Mesendoderm (in vitro differentiated cells): ENCODE results near the gene SLC15A2.
"Not testable (repeated sequence)": the region's sequence is repeated elsewhere in the genome, so short reads cannot be mapped to it uniquely, and the experiment has no call there.

Experiments used
- DNase-seq: peaks from one replicate; pipeline ENCODE4 v3.0.0; 2013
- H2AK5ac ChIP-seq: 2 replicates; pipeline ENCODE4 v1.6.1; 2013; ENCODE audit warnings: low read length, inconsistent platforms
- H2BK120ac ChIP-seq: 2 replicates; pipeline ENCODE4 v1.6.1; 2013; ENCODE audit warnings: low read depth, mild to moderate bottlenecking, low read length, moderate library complexity, mixed read lengths
- H2BK15ac ChIP-seq: replicated peaks from 2 replicates; pipeline ENCODE4 v1.6.1; 2013; ENCODE audit warnings: low read depth, mild to moderate bottlenecking, moderate library complexity
- H2BK5ac ChIP-seq: 2 replicates; pipeline ENCODE4 v1.6.1; 2013; ENCODE audit warnings: low read length, inconsistent platforms
- H3K18ac ChIP-seq: 2 replicates; pipeline ENCODE4 v1.6.1; 2013; ENCODE audit warnings: mild to moderate bottlenecking, low read length, mixed read lengths
- H3K23ac ChIP-seq: one replicate; pipeline ENCODE4 v1.6.1; 2013; ENCODE audit warnings: low read length
- H3K27ac ChIP-seq: 2 replicates; pipeline ENCODE4 v1.5.1; 2013; ENCODE audit warnings: low read depth, mild to moderate bottlenecking, inconsistent platforms, low read length, moderate library complexity
- H3K27me3 ChIP-seq: 2 replicates; pipeline ENCODE4 v1.6.1; 2013; ENCODE audit warnings: low read length, control low read depth, mild to moderate bottlenecking, inconsistent platforms; ENCODE audit not compliant: insufficient read depth, poor library complexity
- H3K36me3 ChIP-seq: 2 replicates; pipeline ENCODE4 v1.6.1; 2013; ENCODE audit warnings: low read length, inconsistent platforms; ENCODE audit not compliant: control insufficient read depth, insufficient read depth
- H3K4ac ChIP-seq: one replicate; pipeline ENCODE4 v1.6.1; 2013; ENCODE audit warnings: low read depth, mild to moderate bottlenecking, low read length, moderate library complexity
- H3K4me1 ChIP-seq: 2 replicates; pipeline ENCODE4 v1.6.1; 2013; ENCODE audit warnings: low read depth, low read length, inconsistent platforms; ENCODE audit not compliant: control insufficient read depth
- H3K4me2 ChIP-seq: 2 replicates; pipeline ENCODE4 v1.6.1; 2013; ENCODE audit warnings: low read length
- H3K4me3 ChIP-seq: 2 replicates; pipeline ENCODE4 v1.5.1; 2013; ENCODE audit warnings: mild to moderate bottlenecking, low read length
- H3K56ac ChIP-seq: one replicate; pipeline ENCODE4 v1.6.1; 2013; ENCODE audit warnings: low read length
- H3K79me1 ChIP-seq: 2 replicates; pipeline ENCODE4 v1.6.1; 2013; ENCODE audit warnings: low read length, inconsistent platforms
- H3K79me2 ChIP-seq: 2 replicates; pipeline ENCODE4 v1.6.1; 2013; ENCODE audit warnings: mild to moderate bottlenecking, low read length; ENCODE audit not compliant: control insufficient read depth, insufficient read depth
- H3K9ac ChIP-seq: 2 replicates; pipeline ENCODE4 v1.6.1; 2013; ENCODE audit warnings: low read length, inconsistent platforms
- H4K5ac ChIP-seq: one replicate; pipeline ENCODE4 v1.6.1; 2013; ENCODE audit warnings: low read length
- H4K8ac ChIP-seq: one replicate; pipeline ENCODE4 v1.6.1; 2013; ENCODE audit warnings: low read depth, mild to moderate bottlenecking, control low read depth, low read length, moderate library complexity
- WGBS: extraction: QIAGEN DNeasy Blood & Tissue Kit; methylation state at CpG from one replicate; pipeline ENCODE4 v1.1.7; 2013; ENCODE audit warnings: low lambda C conversion rate, missing lambda C conversion rate; ENCODE audit not compliant: insufficient coverage; ENCODE audit errors: extremely low coverage; 5-methylcytosine and 5-hydroxymethylcytosine counted together

SLC15A2 gene

DNA sequence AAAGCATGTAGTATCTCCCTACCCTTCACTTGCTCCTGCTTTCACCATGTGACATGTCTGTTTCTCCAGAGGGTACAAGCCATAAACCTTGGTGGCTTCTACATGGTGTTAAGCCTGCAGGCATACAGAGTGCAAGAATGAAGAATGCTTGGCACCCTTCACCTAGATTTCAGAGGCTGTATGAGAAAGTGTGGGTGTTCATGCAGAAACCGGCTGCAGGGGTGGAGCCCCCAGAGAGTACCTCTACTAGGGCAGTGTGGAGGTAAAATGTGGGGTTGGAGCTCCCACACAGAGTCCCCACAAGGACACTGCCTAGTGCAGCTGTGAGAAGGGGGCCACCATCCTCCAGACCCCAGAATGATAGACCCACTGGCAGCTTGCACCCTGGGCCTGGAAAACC, 32.2 kb downstream of the SLC15A2 start:
- Histone ChIP-seq H3K36me3 (no peaks in the 10 kb centered on the region), H3K18ac (no peak overlapping the region), H2BK120ac (no peak overlapping the region), H3K4ac (no peak overlapping the region), H4K8ac (no peak overlapping the region), H3K4me3 (no peak overlapping the region), H2BK5ac (no peak overlapping the region), H3K4me2 (no peak overlapping the region), H3K79me2 (no peaks in the 10 kb centered on the region), H4K5ac (no peak overlapping the region), H3K9ac (no peak overlapping the region), H2BK15ac (no peak overlapping the region), H3K4me1 (peaks cover 5% of the 10 kb centered on the region), H3K23ac (no peak overlapping the region), H3K27me3 (no peaks in the 10 kb centered on the region), H3K56ac (no peak overlapping the region), H3K27ac (no peak overlapping the region), H2AK5ac (no peak overlapping the region), H3K79me1 (no peaks in the 10 kb centered on the region)
- no CpG with 5 or more reads among the region's 1 CpG for WGBS
- DNase-seq = no peak

DNA sequence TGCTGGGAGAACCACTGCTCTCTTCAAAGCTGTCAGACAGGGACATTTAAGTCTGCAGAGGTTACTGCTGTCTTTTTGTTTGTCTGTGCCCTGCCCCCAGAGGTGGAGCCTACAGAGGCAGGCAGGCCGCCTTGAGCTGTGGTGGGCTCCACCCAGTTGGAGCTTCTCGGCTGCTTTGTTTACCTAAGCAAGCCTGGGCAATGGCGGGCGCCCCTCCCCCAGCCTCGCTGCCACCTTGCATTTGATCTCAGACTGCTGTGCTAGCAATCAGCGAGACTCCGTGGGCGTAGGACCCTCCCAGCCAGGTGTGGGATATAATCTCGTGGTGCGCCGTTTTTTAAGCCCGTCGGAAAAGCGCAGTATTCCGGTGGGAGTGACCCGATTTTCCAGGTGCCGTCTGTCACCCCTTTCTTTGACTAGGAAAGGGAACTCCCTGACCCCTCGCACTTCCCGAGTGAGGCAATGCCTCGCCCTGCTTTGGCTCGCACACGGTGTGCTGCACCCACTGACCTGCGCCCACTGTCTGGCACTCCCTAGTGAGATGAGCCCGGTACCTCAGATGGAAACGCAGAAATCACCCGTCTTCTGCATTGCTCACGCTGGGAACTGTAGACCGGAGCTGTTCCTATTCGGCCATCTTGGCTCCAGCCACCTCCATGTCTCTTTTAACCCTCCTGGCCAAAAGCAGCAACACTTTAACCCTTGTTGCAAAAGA, 44.1 kb downstream of the SLC15A2 start:
- no CpG with 5 or more reads among the region's 29 CpGs for WGBS

DNA sequence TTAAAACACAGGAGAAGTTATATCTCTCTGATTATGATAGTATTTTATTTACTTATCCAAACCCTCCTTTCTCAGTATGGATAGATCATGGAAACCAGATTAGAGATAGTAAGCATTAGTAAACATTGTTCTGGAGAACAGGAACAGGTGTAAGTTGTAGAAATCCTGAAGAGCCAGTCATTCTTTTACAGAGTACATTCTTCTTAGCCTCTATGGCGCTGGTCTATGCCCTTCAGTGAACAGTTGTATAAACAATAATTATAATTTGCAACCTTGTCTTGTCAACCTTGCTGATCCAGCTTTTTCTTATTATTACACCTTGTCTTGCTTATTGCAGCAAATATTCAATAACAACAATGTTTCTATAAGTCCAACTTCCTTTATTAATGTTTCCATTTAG, 47.4 kb downstream of the SLC15A2 start:
- Histone ChIP-seq H3K23ac (no peak overlapping the region), H4K8ac (no peak overlapping the region), H2BK120ac (no peak overlapping the region), H2AK5ac (no peak overlapping the region), H3K9ac (no peak overlapping the region), H3K79me1 (no peaks in the 10 kb centered on the region), H2BK15ac (no peak overlapping the region), H2BK5ac (no peak overlapping the region), H3K36me3 (no peaks in the 10 kb centered on the region), H3K79me2 (no peaks in the 10 kb centered on the region), H3K4me1 (no peaks in the 10 kb centered on the region), H3K27ac (no peak overlapping the region), H3K56ac (no peak overlapping the region), H3K27me3 (no peaks in the 10 kb centered on the region), H3K18ac (no peak overlapping the region), H3K4me3 (no peak overlapping the region), H4K5ac (no peak overlapping the region), H3K4ac (no peak overlapping the region), H3K4me2 (no peak overlapping the region)
- WGBS = no CpG with 5 or more reads among the region's 1 CpG
- DNase-seq = no peak

More for the DNA sequence above, 44.1 kb downstream of the SLC15A2 start:
- H3K27me3 ChIP-seq, H2BK120ac ChIP-seq, H3K18ac ChIP-seq, DNase-seq, H3K4me3 ChIP-seq, H3K79me1 ChIP-seq, H3K79me2 ChIP-seq, H4K5ac ChIP-seq, H2BK5ac ChIP-seq, H3K4me2 ChIP-seq, H3K23ac ChIP-seq, H3K4ac ChIP-seq, H3K27ac ChIP-seq, H3K56ac ChIP-seq, H3K9ac ChIP-seq, H4K8ac ChIP-seq, H2BK15ac ChIP-seq, H3K4me1 ChIP-seq, H3K36me3 ChIP-seq, H2AK5ac ChIP-seq: not testable (repeated sequence)

DNA sequence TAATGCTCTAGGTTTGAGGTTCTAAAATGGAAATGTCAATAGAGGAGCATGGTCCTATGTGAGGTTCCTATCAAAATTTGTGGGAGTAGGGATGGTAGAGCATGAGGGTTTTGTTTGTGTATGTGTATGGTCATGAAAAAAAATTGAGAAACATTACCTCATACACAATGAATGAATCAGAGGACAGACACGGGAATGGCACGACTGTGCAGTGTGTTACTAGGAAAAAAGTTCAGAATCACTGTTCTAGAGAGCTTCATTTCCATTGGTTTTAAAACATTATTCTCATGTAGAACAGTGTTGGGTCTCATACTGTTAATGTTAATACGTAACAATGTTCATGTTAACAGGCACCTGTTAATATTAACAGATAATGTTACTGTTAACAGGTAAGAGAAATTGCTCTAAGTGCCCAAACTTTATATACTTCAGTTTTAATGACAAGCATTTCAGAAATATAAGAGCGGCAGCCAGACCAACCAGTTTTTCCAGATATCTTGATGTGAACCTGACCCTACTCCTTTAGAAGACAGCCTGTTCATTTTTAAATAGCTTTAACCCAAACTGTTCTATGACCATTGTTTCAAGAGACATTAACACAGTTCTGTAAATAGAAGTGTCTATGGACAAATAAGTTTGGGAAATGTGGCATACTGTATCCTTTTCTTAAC, 48.0 kb downstream of the SLC15A2 start:
- Histone ChIP-seq H3K27ac (no peak overlapping the region), H3K9ac (no peak overlapping the region)
- no CpG with 5 or more reads among the region's 4 CpGs for WGBS

DNA sequence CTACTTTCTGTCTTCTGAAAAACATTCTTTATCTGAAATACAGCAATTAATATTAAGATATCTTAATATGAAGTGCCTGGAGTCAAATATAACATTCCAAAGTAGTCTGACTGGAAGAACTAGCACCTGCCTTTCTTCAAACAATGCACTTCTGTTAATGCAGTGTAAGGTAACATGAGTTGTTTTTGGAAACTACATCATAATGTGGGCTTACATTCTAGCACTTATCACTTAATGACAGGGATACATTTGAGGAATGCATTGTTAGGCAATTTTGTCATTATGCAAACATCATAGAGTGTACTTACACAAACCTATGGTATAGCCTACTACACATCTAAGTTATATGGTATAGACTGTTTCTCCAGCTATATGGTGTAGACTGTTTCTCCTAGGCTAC, 49.2 kb downstream of the SLC15A2 start:
- H3K27me3 ChIP-seq = no peaks in the 10 kb centered on the region
- no peak overlapping the region for H3K4ac ChIP-seq
- no peak overlapping the region for H3K9ac ChIP-seq
- no peak overlapping the region for H3K4me2 ChIP-seq
- no peak overlapping the region for H2AK5ac ChIP-seq
- no peak for DNase-seq
- no peak overlapping the region for H4K5ac ChIP-seq
- H2BK5ac ChIP-seq = no peak overlapping the region
- no peaks in the 10 kb centered on the region for H3K79me2 ChIP-seq
- H3K18ac ChIP-seq = no peak overlapping the region
- no peak overlapping the region for H4K8ac ChIP-seq
- H3K4me3 ChIP-seq = no peak overlapping the region
- H3K56ac ChIP-seq = no peak overlapping the region
- H3K4me1 ChIP-seq = no peaks in the 10 kb centered on the region
- no peak overlapping the region for H3K27ac ChIP-seq
- H3K23ac ChIP-seq = no peak overlapping the region
- no peaks in the 10 kb centered on the region for H3K36me3 ChIP-seq
- no peaks in the 10 kb centered on the region for H3K79me1 ChIP-seq
- H2BK15ac ChIP-seq = no peak overlapping the region
- no peak overlapping the region for H2BK120ac ChIP-seq

More for the DNA sequence above, 48.0 kb downstream of the SLC15A2 start:
- no peaks in the 10 kb centered on the region for H3K27me3 ChIP-seq
- no peak overlapping the region for H2BK15ac ChIP-seq
- H3K79me1 ChIP-seq = no peaks in the 10 kb centered on the region
- no peak overlapping the region for H3K18ac ChIP-seq
- H2AK5ac ChIP-seq = no peak overlapping the region
- H4K8ac ChIP-seq = no peak overlapping the region
- H3K4me3 ChIP-seq = no peak overlapping the region
- DNase-seq = no peak
- H3K56ac ChIP-seq = no peak overlapping the region
- H2BK5ac ChIP-seq = no peak overlapping the region
- H3K79me2 ChIP-seq = no peaks in the 10 kb centered on the region
- no peak overlapping the region for H2BK120ac ChIP-seq
- H3K23ac ChIP-seq = no peak overlapping the region
- H3K4me2 ChIP-seq = no peak overlapping the region
- H4K5ac ChIP-seq = no peak overlapping the region
- no peaks in the 10 kb centered on the region for H3K36me3 ChIP-seq
- no peaks in the 10 kb centered on the region for H3K4me1 ChIP-seq
- no peak overlapping the region for H3K4ac ChIP-seq

DNA sequence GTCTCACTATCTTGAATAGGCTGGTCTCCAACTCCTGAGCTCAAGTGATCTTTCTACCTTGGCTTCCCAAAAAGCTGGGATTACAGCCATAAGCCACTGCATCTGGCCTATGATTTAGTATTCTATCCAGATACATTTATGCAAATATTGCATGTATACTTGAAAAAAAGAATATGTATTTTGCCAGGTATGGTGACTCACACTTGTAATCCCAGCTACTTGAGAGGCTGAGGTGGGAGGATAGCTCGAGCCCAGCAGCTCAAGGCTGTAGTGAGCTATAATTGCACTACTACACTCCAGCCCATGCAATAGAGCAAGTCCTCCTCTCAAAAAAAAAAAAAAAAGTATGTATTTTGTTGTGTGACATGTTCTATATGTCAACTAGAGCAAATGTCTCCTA, 54.4 kb downstream of the SLC15A2 start:
- H3K4me3 ChIP-seq = no peak overlapping the region
- H3K4me2 ChIP-seq = no peak overlapping the region
- H3K27ac ChIP-seq = no peak overlapping the region
- H3K27me3 ChIP-seq = no peaks in the 10 kb centered on the region
- H3K23ac ChIP-seq = no peak overlapping the region
- no peaks in the 10 kb centered on the region for H3K79me1 ChIP-seq
- H4K5ac ChIP-seq = no peak overlapping the region
- H2BK15ac ChIP-seq = no peak overlapping the region
- no CpG with 5 or more reads among the region's 1 CpG for WGBS
- no peak overlapping the region for H2AK5ac ChIP-seq
- no peaks in the 10 kb centered on the region for H3K36me3 ChIP-seq
- no peak overlapping the region for H2BK5ac ChIP-seq
- H3K4me1 ChIP-seq = no peaks in the 10 kb centered on the region
- no peak overlapping the region for H3K18ac ChIP-seq
- DNase-seq = no peak
- H2BK120ac ChIP-seq = no peak overlapping the region
- H4K8ac ChIP-seq = no peak overlapping the region
- H3K4ac ChIP-seq = no peak overlapping the region
- H3K9ac ChIP-seq = no peak overlapping the region
- no peak overlapping the region for H3K56ac ChIP-seq
- no peaks in the 10 kb centered on the region for H3K79me2 ChIP-seq
